HL-60 (cell line): ENCODE data around the gene ZMIZ1.

Source experiments
- DNase-seq, 2 experiments: peaks; one replicate each; pipeline ENCODE4 v3.0.0-alpha.2; 2010 to 2020; ENCODE audit warnings: low read depth in 1 of 2, low spot score in 1 of 2
- H3K27ac ChIP-seq: fragments of 250-450 bp; sonication (Bioruptor Pico); replicated peaks from 2 replicates; pipeline ENCODE4 v1.5.1; 2020; ENCODE audit warnings: mild to moderate bottlenecking, moderate library complexity
- H3K27me3 ChIP-seq: fragments of 250-450 bp; sonication (Bioruptor Pico); 2 replicates; pipeline ENCODE4 v1.5.1; 2021; ENCODE audit warnings: mild to moderate bottlenecking, moderate library complexity; ENCODE audit not compliant: insufficient read depth, poor library complexity, severe bottlenecking
- H3K4me3 ChIP-seq: replicated peaks from 2 replicates; pipeline ENCODE4 v1.5.1; 2011; ENCODE audit warnings: mild to moderate bottlenecking, control low read depth, low read length; ENCODE audit not compliant: insufficient read depth
- GABPA ChIP-seq: IDR thresholded peaks from 2 replicates; pipeline ENCODE4 v1.6.1; 2012; ENCODE audit warnings: low read depth
- POLR2AphosphoS5 ChIP-seq: IDR thresholded peaks from 2 replicates; pipeline ENCODE4 v1.6.1; 2012; ENCODE audit warnings: low read depth
- SPI1 ChIP-seq: IDR thresholded peaks from 2 replicates; pipeline ENCODE4 v1.6.1; 2012; ENCODE audit warnings: low read depth, mild to moderate bottlenecking, borderline replicate concordance
- TF ChIP-seq, protein P1 (sequence below): IDR thresholded peaks from one replicate; pipeline ENCODE4 v1.5.1; 2011; ENCODE audit warnings: low read length, control low read depth, inconsistent platforms; ENCODE audit not compliant: insufficient read depth
- TF ChIP-seq, protein P2 (sequence below): IDR thresholded peaks from 2 replicates; pipeline ENCODE4 v1.6.1; 2012; ENCODE audit warnings: low read depth; ENCODE audit not compliant: insufficient replicate concordance

ZMIZ1 gene

DNA sequence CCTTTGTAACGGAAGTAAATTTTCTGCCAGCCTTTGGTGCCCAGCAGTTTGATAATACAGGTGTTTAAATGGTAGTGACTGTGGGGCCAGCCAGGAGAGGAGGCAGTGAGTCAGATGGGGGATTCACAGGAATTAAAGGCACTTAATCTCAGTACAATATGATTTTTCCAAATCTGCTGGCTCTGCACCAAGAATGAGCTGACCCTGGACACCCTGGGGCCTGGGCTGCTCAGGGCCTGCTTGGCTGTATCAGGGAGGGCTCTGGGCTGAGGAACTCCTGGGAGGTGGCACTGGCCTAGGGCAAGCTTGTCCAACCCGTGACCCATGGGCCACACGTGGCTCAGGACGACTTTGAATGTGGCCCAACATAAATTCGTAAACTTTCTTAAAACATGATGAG is 104.1 kb downstream of the ZMIZ1 start:
- DNase-seq: no peak
- TF ChIP-seq, protein P1, sequence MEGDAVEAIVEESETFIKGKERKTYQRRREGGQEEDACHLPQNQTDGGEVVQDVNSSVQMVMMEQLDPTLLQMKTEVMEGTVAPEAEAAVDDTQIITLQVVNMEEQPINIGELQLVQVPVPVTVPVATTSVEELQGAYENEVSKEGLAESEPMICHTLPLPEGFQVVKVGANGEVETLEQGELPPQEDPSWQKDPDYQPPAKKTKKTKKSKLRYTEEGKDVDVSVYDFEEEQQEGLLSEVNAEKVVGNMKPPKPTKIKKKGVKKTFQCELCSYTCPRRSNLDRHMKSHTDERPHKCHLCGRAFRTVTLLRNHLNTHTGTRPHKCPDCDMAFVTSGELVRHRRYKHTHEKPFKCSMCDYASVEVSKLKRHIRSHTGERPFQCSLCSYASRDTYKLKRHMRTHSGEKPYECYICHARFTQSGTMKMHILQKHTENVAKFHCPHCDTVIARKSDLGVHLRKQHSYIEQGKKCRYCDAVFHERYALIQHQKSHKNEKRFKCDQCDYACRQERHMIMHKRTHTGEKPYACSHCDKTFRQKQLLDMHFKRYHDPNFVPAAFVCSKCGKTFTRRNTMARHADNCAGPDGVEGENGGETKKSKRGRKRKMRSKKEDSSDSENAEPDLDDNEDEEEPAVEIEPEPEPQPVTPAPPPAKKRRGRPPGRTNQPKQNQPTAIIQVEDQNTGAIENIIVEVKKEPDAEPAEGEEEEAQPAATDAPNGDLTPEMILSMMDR: no peak
- TF ChIP-seq POLR2AphosphoS5 (no peak), GABPA (no peak), SPI1 (no peak)
- TF ChIP-seq, protein P2, sequence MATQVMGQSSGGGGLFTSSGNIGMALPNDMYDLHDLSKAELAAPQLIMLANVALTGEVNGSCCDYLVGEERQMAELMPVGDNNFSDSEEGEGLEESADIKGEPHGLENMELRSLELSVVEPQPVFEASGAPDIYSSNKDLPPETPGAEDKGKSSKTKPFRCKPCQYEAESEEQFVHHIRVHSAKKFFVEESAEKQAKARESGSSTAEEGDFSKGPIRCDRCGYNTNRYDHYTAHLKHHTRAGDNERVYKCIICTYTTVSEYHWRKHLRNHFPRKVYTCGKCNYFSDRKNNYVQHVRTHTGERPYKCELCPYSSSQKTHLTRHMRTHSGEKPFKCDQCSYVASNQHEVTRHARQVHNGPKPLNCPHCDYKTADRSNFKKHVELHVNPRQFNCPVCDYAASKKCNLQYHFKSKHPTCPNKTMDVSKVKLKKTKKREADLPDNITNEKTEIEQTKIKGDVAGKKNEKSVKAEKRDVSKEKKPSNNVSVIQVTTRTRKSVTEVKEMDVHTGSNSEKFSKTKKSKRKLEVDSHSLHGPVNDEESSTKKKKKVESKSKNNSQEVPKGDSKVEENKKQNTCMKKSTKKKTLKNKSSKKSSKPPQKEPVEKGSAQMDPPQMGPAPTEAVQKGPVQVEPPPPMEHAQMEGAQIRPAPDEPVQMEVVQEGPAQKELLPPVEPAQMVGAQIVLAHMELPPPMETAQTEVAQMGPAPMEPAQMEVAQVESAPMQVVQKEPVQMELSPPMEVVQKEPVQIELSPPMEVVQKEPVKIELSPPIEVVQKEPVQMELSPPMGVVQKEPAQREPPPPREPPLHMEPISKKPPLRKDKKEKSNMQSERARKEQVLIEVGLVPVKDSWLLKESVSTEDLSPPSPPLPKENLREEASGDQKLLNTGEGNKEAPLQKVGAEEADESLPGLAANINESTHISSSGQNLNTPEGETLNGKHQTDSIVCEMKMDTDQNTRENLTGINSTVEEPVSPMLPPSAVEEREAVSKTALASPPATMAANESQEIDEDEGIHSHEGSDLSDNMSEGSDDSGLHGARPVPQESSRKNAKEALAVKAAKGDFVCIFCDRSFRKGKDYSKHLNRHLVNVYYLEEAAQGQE: no peak
- Histone ChIP-seq H3K27me3 (no peaks in the 10 kb centered on the region), H3K27ac (no peak overlapping the region), H3K4me3 (no peak overlapping the region)

DNA sequence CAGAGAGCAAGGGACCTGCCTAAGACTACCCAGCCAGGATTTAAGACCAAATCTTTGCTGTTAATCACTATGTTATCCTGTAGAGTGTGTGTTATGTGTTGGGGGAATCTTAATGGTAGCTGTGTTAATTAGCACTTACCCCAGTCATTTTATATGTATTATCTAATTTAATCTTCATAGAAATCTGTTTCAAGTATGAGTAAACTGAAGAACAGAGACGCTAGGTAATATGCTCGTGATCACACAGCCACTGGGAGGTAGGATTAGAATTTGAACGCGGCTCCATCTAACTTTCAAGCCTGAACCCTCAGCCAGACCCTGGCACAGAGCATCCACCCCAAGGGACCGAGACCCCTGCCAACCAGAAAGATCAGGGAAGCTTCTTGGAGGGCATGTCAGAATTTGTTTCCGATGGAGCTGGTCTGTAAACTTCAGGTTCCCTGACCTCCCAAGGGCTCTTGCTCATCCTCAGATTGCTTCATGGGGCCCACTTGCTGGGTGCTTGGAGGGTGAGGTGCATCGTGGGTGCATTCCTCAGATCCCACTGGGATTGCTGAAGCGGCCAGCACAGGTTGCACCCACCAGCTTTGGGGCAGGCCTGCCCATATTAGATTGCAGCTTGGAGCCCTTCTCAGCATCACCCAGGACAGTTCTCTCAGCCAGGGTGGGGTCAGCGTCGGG is 105.0 kb downstream of the ZMIZ1 start:
- H3K4me3 ChIP-seq: no peak overlapping the region
- no peak overlapping the region for H3K27ac ChIP-seq
- no peak for DNase-seq
- H3K27me3 ChIP-seq: no peaks in the 10 kb centered on the region
- TF ChIP-seq GABPA: no peak
- TF ChIP-seq, protein P2: no peak
- TF ChIP-seq POLR2AphosphoS5: no peak
- TF ChIP-seq, protein P1: no peak
- no peak for TF ChIP-seq SPI1

DNA sequence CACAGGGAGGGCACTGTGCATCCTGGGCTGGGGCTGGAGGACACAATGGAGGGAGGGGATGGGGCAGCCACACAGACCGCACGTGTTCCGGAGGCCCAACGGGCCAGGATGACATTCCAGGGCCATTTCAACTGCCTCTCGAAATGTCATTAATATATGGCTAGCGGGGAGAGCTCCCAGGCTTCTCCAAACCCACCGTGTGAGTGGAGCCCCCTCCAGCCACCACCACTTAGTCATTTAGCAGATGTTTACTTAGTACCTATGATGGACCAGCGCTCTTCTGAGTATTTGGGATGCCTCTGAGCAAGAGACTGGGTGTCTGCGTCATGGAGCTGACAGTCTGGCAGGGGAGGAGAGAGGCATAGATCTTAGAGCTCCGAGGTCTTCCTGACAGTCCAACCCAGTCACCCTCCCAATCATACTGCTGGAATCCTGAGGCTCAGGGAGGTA is 107.3 kb downstream of the ZMIZ1 start:
- Histone ChIP-seq H3K27ac (no peak overlapping the region), H3K27me3 (no peaks in the 10 kb centered on the region), H3K4me3 (no peak overlapping the region)
- no peak for DNase-seq
- no peak for TF ChIP-seq SPI1
- TF ChIP-seq GABPA: no peak
- TF ChIP-seq POLR2AphosphoS5: no peak
- TF ChIP-seq, protein P1: no peak
- TF ChIP-seq, protein P2: no peak
